OCI-LY1 (cell line): ENCODE results near the gene OR9G1.

ENCODE experiments used
- CTCF ChIP-seq: fragments of 200-600 bp; sonication (generic), shearing (Covaris generic); IDR thresholded peaks from 2 replicates; pipeline ENCODE4 v1.5.1; 2017; ENCODE audit warnings: mild to moderate bottlenecking, antibody characterized with exemption, low read length, moderate library complexity, mixed read lengths
- EZH2 ChIP-seq: fragments of 200-600 bp; sonication (generic), shearing (Covaris generic); IDR thresholded peaks from 2 replicates; pipeline ENCODE4 v1.8.0; 2017; ENCODE audit warnings: borderline replicate concordance, mixed run types, mild to moderate bottlenecking, antibody characterized with exemption, low read length, moderate library complexity, mixed read lengths

GRCh38 chr11:56670984-56671383 is 27.9 kb upstream of the OR9G1 start:
- no peak for TF ChIP-seq CTCF
- TF ChIP-seq EZH2: no peak
